Stimulated activated effector memory CD8-positive, alpha-beta T cell treated with anti-CD3 and anti-CD28 coated beads, Interleukin-12 subunit alpha, Interleukin-12 subunit beta, amount 100 ng/mL, for 72 hours (primary cell): Measurements from ENCODE around the gene NMT1.
A peak's percentile ranks its signal among the peaks of the same experiment; 100 is the strongest.

Source experiments
- ATAC-seq: fragments of 150-1000 bp; cut with Tn5 transposase; 2 replicates; pipeline ENCODE4 v1.10.0; 2021
- DNase-seq, 2 donors: peaks; one replicate each; pipeline ENCODE4 v3.0.0; 2021 to 2022; ENCODE audit warnings: low spot score in 2 of 2
- H3K27ac Mint-ChIP-seq: one replicate; pipeline ENCODE4 v1.8.0; 2022; ENCODE audit warnings: mild to moderate bottlenecking, mixed read lengths
- H3K36me3 Mint-ChIP-seq: one replicate; pipeline ENCODE4 v1.8.0; 2022; ENCODE audit warnings: mild to moderate bottlenecking, mixed read lengths
- H3K4me1 Mint-ChIP-seq: one replicate; pipeline ENCODE4 v1.8.0; 2022; ENCODE audit warnings: mixed read lengths
- H3K4me3 Mint-ChIP-seq: one replicate; pipeline ENCODE4 v1.8.0; 2022; ENCODE audit warnings: mild to moderate bottlenecking, mixed read lengths
- H3K9me3 Mint-ChIP-seq: one replicate; pipeline ENCODE4 v1.8.0; 2022; ENCODE audit warnings: mixed read lengths

Gene NMT1

DNA sequence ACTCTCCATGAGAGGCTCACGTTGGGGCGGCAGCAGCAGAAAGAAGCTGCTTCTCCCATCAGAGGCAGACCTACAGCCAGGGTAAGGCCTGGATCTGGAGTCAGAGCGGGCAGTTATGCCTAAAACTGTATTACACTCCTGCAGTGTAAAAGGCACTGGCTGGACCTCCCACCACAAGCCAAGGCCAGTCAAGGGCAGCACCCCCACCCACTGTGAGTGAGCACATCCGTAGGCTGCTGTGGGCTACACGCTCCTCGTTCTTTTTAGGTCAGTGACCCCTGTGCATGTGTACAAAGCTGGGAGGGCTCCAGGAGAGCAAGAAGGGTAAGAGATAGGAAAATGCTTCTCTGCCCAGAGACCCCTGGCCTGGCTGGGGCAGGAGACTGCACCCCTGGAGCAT lies 30.4 kb upstream of the NMT1 start:
- ATAC-seq (no peak), DNase-seq (no peak)
- Mint-ChIP-seq H3K4me1 (peaks cover 15% of the 10 kb centered on the region), H3K27ac (no peak overlapping the region), H3K9me3 (no peaks in the 10 kb centered on the region), H3K36me3 (peaks cover 36% of the 10 kb centered on the region), H3K4me3 (no peak overlapping the region)

DNA sequence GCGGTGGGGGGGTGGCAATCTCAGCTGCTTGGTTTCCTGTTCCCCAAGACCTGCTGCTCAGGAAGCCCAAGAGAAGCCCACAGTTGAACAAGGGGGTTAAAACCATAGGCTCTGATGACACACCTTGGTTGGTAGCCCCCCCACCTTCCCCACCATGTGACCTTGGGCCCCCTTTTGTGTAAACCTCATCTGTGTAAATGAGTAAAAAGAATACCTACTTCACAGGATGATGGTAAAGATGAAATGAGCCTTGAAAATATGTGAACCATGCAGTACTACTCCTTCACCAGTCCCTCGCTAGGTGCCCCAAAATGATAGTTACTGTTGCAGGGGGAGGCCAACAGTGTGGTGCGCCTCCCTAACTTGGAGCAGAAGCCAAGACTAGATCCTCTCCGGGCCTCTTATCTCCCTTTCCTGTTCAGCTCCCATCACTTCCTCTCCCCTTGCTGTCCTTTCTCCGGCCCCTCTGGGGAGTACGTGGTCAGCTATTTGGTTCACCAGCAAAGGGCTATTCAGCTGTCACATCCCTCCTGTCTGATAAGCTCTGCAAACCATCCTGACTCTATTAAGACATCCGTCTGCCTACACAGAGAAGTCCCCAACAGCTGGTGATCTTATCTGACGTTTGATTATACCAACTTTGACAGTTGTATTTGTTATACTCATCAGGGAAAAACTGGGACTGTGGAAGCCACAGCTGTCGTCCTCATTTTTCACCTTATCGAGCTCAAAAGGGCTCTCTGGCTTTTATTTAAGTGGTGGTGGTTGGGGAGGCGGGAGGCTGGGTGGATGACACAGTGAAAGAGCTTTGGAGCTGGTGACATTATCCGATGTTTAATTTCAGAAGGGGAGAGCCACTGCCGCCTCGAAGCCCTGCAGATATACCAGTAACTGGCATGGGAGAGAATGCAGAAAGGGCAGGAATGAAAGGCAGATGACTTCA lies 29.6 kb upstream of the NMT1 start:
- Mint-ChIP-seq H3K36me3 (peaks cover 36% of the 10 kb centered on the region), H3K4me1 (peaks cover 15% of the 10 kb centered on the region), H3K27ac (no peak overlapping the region), H3K9me3 (no peaks in the 10 kb centered on the region), H3K4me3 (no peak overlapping the region)
- ATAC-seq (no peak), DNase-seq (no peak)

DNA sequence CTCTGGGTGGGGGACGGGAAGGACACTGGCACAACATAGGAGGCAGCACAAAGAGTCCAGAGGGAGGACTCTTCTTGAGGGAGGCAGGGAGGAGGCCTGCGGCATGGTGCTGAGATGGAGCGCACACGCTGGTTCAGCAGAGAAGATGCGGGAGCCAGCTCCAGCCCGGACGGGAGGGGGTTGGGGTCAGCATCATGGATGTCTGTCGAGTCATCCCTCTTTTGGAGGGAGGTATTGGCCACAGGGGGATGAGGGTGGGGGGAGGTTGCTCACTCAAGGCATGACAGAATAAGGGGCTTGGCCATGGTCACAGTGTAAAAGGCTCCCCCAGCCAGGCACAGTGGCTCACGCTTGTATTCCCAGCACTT lies 29.0 kb upstream of the NMT1 start:
- Mint-ChIP-seq H3K9me3 (no peaks in the 10 kb centered on the region), H3K27ac (no peak overlapping the region), H3K4me3 (no peak overlapping the region), H3K4me1 (peaks cover 15% of the 10 kb centered on the region), H3K36me3 (peaks cover 36% of the 10 kb centered on the region)
- ATAC-seq, result no peak
- no peak for DNase-seq

DNA sequence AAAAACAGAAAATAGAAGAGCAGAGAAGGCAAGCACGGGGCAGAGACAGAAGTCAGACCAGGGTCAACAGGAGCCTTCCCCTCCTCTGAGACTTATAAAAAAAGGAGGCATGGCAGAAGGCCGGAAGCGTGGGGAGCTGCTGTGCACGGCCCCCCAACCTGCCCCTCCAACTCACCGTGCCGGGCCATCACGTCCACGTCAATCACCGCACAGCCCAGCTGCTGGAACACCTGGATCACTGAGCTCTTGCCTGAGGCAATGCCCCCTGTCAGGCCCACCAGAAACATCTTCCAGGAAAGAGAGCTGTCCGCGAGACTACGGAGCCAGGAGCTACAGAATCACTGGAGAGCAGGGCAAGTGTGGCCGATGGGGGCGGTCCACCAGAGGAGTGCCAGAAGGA lies 26.5 kb upstream of the NMT1 start:
- Mint-ChIP-seq H3K27ac (peak overlapping the region; percentile 39), H3K36me3 (peaks cover 36% of the 10 kb centered on the region), H3K9me3 (no peaks in the 10 kb centered on the region)

DNA sequence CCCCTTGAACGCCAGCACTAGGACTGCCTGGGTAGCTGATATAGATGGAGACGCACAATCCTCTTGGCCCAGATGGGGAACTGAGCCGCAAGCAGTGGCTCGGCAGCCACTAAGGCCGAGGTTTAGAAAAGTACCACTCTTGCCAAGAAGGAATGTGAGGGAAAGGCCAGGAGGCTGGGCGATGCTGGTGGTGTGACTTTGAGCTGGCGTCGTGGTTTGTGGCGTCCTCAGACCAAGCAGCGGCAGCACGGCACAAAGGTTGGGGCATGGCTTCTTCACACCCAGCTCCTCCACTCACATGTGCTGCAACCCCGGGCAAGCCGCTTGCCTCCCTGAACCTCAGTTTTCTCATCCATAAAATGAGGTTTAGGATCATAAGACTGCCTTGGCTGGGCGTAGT lies 25.3 kb upstream of the NMT1 start:
- no peak overlapping the region for H3K4me3 Mint-ChIP-seq
- no peak for ATAC-seq
- H3K36me3 Mint-ChIP-seq, result peaks cover 26% of the 10 kb centered on the region
- no peaks in the 10 kb centered on the region for H3K9me3 Mint-ChIP-seq
- no peak for DNase-seq
- peak overlapping the region; percentile 40 for H3K27ac Mint-ChIP-seq
- H3K4me1 Mint-ChIP-seq, result peaks cover 6% of the 10 kb centered on the region

More for the DNA sequence above, 26.5 kb upstream of the NMT1 start:
- DNase-seq, result no peak
- Mint-ChIP-seq H3K4me3 (no peak overlapping the region), H3K4me1 (peaks cover 15% of the 10 kb centered on the region)
- ATAC-seq, result no peak

DNA sequence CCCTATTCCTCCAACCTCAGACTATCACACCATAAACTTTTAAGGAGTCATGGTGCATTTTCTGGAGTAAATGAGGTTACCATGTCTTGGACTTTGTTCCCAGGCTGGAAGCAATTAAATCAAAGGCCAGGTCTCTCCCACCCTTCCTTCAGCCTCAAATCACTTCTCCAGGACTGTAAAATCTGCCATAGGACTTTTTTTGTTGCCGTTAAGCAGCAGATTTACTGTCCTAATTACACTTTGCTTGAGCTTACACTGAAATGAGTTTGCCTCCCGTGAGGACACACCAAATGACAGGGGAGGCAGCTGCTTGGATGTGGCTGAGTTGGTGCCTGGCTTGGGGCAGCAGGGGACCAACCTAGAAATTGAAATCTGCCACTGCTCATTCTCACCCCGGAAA lies 24.4 kb upstream of the NMT1 start:
- Mint-ChIP-seq H3K4me3 (no peak overlapping the region), H3K9me3 (no peaks in the 10 kb centered on the region), H3K27ac (no peak overlapping the region), H3K4me1 (peaks cover 6% of the 10 kb centered on the region), H3K36me3 (peaks cover 17% of the 10 kb centered on the region)
- ATAC-seq, result no peak
- no peak for DNase-seq

DNA sequence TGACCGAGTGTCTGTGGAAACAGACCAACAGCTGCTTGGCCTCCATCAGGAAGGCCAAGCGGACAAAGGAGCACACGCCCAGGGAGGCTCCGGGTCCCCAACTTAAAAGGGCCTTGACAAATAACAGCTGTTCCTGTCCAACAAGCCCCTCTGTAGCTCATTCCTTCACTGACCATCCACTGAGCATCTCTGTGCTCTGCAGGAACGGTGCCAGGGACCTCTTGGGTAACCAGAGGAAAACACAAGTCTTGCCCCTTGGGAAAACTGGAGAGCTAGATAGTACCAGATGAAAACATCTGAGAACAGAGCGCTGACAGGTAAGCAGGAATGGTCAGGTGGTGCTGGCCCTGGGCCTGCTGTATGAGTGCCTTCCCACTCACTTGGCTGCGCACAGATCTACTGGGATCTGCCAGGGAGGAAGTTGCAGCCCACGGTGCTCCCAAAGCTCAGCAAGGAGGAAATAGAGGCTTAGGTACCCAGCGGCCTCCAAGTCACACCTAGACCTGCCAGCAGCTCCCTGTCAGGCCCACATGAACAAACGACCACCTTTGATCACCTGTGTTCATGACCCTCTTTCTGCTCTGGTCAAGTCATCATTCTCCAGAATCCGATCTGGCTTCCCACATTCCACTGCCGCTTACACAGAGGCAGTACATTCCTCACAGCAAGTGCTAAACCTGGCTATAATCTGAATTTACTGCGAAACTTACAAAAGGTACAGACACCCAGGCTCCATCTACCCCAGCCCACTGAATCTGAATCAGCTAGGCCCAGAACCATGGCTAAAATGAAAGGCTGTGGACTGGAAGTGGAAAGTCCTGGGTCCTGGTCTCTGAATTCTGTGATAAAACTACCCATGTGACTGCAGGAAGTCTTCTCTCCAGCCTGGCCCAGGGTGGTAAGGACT lies 22.1 kb upstream of the NMT1 start:
- Mint-ChIP-seq H3K4me1 (peaks cover 28% of the 10 kb centered on the region), H3K27ac (peak overlapping the region; percentile 17), H3K36me3 (peaks cover 7% of the 10 kb centered on the region), H3K4me3 (no peak overlapping the region), H3K9me3 (no peaks in the 10 kb centered on the region)
- ATAC-seq (no peak), DNase-seq (no peak)

DNA sequence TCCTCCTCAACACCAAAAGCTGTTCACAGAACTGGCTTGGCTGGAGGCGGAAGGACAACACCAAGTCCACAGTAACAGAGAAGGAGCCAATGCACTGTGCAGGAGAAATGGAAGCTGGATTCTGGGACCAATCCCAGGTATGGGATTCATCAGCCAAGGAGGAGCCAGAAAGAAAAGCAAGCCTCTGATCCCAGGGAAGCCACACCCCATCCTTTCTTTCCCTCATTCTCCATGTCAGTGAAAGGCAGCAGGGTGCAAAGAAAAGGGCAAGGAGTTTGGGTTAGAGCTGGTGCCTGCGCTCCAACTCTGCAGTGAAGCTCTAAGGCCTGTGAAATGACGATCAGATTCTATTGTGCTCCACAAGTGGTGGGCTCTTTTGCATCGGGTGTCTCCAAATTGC lies 20.7 kb upstream of the NMT1 start:
- no peaks in the 10 kb centered on the region for H3K9me3 Mint-ChIP-seq
- peaks cover 25% of the 10 kb centered on the region for H3K4me1 Mint-ChIP-seq
- no peak overlapping the region for H3K4me3 Mint-ChIP-seq
- DNase-seq, result no peak
- no peak for ATAC-seq
- no peaks in the 10 kb centered on the region for H3K36me3 Mint-ChIP-seq
- H3K27ac Mint-ChIP-seq, result no peak overlapping the region

DNA sequence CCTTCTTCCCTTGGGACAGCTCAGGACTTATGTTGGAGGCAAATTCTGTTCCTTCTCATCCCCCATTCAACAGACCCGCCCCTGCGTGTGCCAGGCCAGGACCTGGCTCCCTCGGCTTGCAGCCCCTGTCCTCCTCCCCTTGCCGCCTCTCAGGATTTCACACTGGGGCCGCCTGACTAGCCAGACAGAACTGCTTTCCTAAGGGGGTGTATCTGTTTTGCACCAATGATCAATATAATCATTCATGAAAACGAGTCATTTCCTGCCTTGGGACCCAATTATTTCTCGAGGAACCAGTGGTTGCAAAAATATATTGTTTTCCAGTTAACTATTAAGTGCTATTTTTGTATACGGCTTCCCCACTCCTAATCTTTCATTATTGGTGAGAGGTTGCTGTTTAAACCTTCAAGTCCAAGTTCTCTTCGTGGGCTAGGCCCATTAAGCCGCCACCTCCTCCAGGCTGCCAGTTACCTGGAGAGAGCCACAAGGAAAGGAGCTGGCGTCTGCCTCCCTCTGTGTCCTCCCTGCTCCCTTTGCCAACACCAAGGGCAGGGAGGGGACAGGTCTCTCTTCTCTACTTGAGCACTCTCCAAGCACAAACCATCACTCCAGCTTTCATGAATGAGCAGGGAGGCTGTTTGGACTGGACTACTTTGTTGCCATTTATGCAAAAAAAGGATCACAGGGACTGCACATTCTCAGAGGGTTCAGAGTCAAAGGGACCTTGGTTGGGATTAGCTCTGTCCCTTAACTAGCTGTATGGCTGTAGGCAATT lies 18.6 kb upstream of the NMT1 start:
- ATAC-seq (no peak), DNase-seq (no peak)
- Mint-ChIP-seq H3K4me1 (peaks cover 32% of the 10 kb centered on the region), H3K27ac (peak overlapping the region; percentile 61), H3K9me3 (no peaks in the 10 kb centered on the region), H3K36me3 (no peaks in the 10 kb centered on the region), H3K4me3 (no peak overlapping the region)

DNA sequence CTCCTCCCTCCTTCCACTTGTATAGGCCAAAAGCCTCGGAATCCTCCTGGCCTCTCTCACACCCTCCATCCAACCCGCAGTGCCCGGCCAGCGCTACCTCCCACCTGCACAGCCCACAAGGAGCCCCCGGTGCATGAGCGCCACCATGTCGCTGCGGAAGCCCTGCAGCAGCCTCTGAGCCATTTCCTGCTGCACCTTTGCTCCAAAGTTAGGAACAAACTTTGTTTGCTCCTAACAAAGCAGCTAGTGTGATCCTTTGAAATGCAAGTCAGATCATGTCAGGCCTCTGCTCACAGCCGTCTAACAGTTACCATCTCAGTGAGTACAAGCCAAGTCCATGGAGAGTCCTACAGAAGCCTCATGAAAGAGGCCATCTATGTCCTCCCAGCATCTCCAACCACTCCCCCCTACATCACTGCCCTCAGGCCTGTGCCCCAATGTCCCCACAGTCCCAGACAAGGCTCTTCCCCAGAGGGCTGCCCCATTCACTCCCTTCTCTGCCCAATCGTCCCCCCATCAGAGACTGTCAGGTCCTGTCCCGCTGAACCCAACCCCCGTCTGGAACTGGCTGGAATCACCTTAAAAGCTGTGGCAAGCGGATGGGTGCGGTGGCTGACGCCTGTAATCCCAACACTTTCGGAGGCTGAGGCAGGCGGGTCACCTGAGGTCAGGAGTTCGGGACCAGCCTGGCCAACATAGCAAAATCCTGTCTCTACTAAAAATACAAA lies 17.1 kb upstream of the NMT1 start:
- peaks cover 36% of the 10 kb centered on the region for H3K4me1 Mint-ChIP-seq
- peak overlapping the region; percentile 61 for H3K27ac Mint-ChIP-seq
- no peak for ATAC-seq
- no peaks in the 10 kb centered on the region for H3K9me3 Mint-ChIP-seq
- no peaks in the 10 kb centered on the region for H3K36me3 Mint-ChIP-seq
- no peak for DNase-seq
- H3K4me3 Mint-ChIP-seq, result no peak overlapping the region

DNA sequence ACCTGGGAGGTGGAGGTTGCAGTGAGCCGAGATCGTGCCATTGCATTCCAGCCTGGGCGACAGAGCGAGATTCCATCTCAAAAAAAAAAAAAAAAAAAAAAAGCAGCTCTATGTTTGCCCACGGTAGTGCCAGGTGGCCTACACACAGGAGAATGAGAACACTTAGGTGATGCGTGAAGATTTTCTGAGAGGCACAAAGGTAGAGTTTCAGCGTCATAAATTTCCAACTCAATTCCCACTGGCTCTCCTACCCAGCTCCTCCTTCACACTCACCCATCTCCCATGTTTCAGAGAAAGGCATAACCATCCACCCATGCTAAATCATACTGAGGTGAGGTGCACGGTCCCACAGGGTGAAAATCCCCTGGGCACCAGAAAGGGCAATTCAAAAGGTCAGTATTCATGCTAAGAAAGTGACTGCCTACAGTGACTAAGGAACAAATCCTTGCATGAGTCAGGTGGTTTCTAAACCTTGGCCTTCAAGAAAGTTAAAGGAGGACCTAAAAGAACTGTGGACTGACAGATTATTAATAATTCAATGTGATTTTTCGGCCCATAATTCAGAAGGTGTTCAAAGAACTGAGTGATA lies 14.5 kb upstream of the NMT1 start:
- H3K9me3 Mint-ChIP-seq, result no peaks in the 10 kb centered on the region
- DNase-seq (no peak), ATAC-seq (no peak)
- H3K4me3 Mint-ChIP-seq, result no peak overlapping the region
- peaks cover 52% of the 10 kb centered on the region for H3K4me1 Mint-ChIP-seq
- peaks cover 7% of the 10 kb centered on the region for H3K36me3 Mint-ChIP-seq
- H3K27ac Mint-ChIP-seq, result peak overlapping the region; percentile 52

DNA sequence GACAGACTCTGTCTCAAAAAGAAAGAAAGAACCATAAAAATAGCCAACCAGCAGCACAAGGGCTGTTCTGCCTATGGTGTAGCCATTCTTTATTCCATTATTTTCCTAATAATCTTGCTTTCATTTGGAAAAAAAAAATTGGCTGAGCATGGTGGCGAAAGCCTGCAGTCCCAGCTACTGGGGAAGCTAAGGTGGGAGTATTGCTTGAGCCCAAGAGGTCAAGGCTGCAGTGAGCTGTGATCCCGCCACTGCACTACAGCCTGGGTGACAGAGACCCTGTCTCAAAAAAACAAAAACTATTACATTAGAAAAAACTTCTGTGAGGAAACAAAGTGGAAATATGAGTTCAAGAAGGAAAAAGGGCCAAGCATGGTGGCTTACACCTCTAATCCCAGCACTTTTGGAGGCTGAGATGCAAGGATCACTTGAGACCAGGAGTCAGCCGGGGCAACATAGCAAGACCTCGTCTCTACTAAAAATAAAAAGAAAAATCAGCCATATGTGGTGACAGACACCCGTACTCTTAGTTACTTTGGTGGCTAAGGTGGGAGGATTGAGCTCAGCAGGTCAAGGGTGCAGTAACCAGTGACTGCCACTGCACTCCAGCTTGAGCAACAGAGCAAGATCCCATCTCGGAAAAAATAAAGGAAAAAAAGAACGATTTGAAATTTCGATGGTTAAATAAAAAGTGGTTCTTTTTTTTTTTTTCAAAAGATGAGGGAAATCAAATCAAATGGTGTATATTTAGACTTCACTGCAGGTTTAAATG lies 12.1 kb upstream of the NMT1 start:
- ATAC-seq, result no peak
- DNase-seq, result no peak
- H3K4me1 Mint-ChIP-seq, result peaks cover 31% of the 10 kb centered on the region
- peak overlapping the region; percentile 95 for H3K4me3 Mint-ChIP-seq
- peaks cover 16% of the 10 kb centered on the region for H3K36me3 Mint-ChIP-seq
- H3K9me3 Mint-ChIP-seq, result no peaks in the 10 kb centered on the region
- no peak overlapping the region for H3K27ac Mint-ChIP-seq

DNA sequence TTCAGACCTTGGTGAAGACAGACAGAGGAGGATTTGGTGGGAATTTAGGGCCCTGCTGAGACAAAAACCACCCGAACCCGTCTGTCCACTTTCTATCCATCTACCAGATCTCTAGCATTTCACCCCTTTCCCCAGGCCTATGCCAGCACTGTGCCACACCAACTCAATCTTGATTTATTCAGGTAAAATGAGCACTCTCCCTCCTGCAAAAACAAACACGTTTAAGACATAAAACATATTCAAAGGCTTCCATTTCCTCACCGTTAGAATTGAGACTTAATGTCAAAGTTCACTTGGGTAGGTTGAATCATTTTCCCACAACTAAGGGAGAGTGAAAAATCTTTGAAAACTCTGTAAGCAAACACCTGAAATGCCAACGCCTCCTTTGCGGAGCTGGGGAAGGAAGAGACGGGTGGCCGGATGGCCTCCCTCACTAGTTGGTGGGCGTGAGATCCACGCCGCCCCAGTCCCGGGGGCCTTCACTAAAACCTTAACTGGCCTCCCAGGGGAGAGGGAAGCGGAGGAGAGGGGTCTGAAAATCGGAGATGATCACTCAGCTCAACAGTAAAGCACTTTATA lies 10.5 kb upstream of the NMT1 start:
- peak; percentile 17 to 69 for DNase-seq
- H3K4me1 Mint-ChIP-seq, result peaks cover 31% of the 10 kb centered on the region
- peaks cover 16% of the 10 kb centered on the region for H3K36me3 Mint-ChIP-seq
- H3K27ac Mint-ChIP-seq, result peak overlapping the region; percentile 98
- ATAC-seq, result peak; percentile 25
- peak overlapping the region; percentile 95 for H3K4me3 Mint-ChIP-seq
- no peaks in the 10 kb centered on the region for H3K9me3 Mint-ChIP-seq
